RKO (cell line): Measurements from ENCODE around the gene TEP1.

ENCODE experiments used
- DNase-seq: peaks from one replicate; pipeline ENCODE4 v3.0.0-alpha.2; 2016; ENCODE audit warnings: low spot score

TEP1 gene

GRCh38 chr14:20429801-20430669 is 16.7 kb upstream of the TEP1 start:
- no peak for DNase-seq

GRCh38 chr14:20428802-20429201 is 15.5 kb upstream of the TEP1 start:
- no peak for DNase-seq

- DNase-seq: no peak
These were observed 14.7 kb upstream of the TEP1 start for GRCh38 chr14:20428010-20428365.

- DNase-seq: peak; percentile 61
These were observed 14.1 kb upstream of the TEP1 start for GRCh38 chr14:20427231-20428009.

- no peak for DNase-seq
These were observed 11.6 kb upstream of the TEP1 start for GRCh38 chr14:20424851-20425250.

- no peak for DNase-seq
These were observed 9.6 kb upstream of the TEP1 start for GRCh38 chr14:20422886-20423285.

- no peak for DNase-seq
These were observed 8.0 kb upstream of the TEP1 start for GRCh38 chr14:20421267-20421666.

- no peak for DNase-seq
These were observed 6.1 kb upstream of the TEP1 start for GRCh38 chr14:20419419-20419818.

- DNase-seq: no peak
These were observed 5.2 kb upstream of the TEP1 start for GRCh38 chr14:20418501-20418909.

- DNase-seq: no peak
These were observed 4.2 kb upstream of the TEP1 start for GRCh38 chr14:20417250-20418186.

GRCh38 chr14:20416223-20416622 is 2.9 kb upstream of the TEP1 start:
- no peak for DNase-seq

- peak; percentile 77 for DNase-seq
These were observed 2.5 kb upstream of the TEP1 start for GRCh38 chr14:20415782-20416206.

- peak; percentile 76 for DNase-seq
These were observed 412 bp upstream of the TEP1 start for GRCh38 chr14:20413744-20414082.

GRCh38 chr14:20412411-20412810 is 890 bp downstream of the TEP1 start:
- DNase-seq: peak; percentile 34

- DNase-seq: peak; percentile 14
These were observed 4.1 kb downstream of the TEP1 start for GRCh38 chr14:20409226-20409625.

GRCh38 chr14:20403521-20403920 is 9.8 kb downstream of the TEP1 start:
- no peak for DNase-seq

- peak; percentile 88 for DNase-seq
These were observed 12.2 kb downstream of the TEP1 start for GRCh38 chr14:20400965-20401593.

- no peak for DNase-seq
These were observed 12.7 kb downstream of the TEP1 start for GRCh38 chr14:20400589-20400964.

GRCh38 chr14:20397511-20397910 is 15.8 kb downstream of the TEP1 start:
- no peak for DNase-seq

- DNase-seq: no peak
These were observed 21.8 kb downstream of the TEP1 start for GRCh38 chr14:20391505-20391904.

- no peak for DNase-seq
These were observed 25.1 kb downstream of the TEP1 start for GRCh38 chr14:20388159-20388558.

- no peak for DNase-seq
These were observed 25.7 kb downstream of the TEP1 start for GRCh38 chr14:20387576-20387975.
